Transverse colon (tissue), 4 donors: ENCODE measurements around the gene ISYNA1. TPM values are rescaled to one million over a fixed set of nuclear protein-coding genes. Genes with fewer than 3 reads are reported as not detected.

Source experiments
- DNase-seq: peaks from one replicate; pipeline ENCODE4 v3.0.0-alpha.2; 2019
- H3K27ac ChIP-seq, 4 donors: fragments of 200-600 bp; sonication (generic); 2 replicates each; pipeline ENCODE4 v1.5.1; 2016 to 2018; ENCODE audit warnings: inconsistent platforms in 4 of 4
- H3K27me3 ChIP-seq: fragments of 200-600 bp; sonication (generic); 2 replicates; pipeline ENCODE4 v1.5.1; 2017; ENCODE audit warnings: inconsistent platforms
- H3K36me3 ChIP-seq, 4 donors: fragments of 200-600 bp; sonication (generic); 2 replicates each; pipeline ENCODE4 v1.5.1; 2017 to 2019; ENCODE audit warnings: inconsistent platforms in 4 of 4
- H3K4me1 ChIP-seq, 4 donors: fragments of 200-600 bp; sonication (generic); 2 replicates each; pipeline ENCODE4 v1.5.1; 2017 to 2020; ENCODE audit warnings: inconsistent platforms in 4 of 4
- H3K4me3 ChIP-seq, 4 donors: fragments of 200-600 bp; sonication (generic); 1 replicate in 1 of 4; 2 replicates in 3 of 4; pipeline versions ENCODE4 v1.5.1 to v1.6.1; 2017 to 2019; ENCODE audit warnings: inconsistent platforms in 4 of 4
- H3K9me3 ChIP-seq, 2 donors: fragments of 200-600 bp; sonication (generic); 2 replicates each; pipeline ENCODE4 v1.5.1; 2017 to 2019; ENCODE audit warnings: inconsistent platforms in 2 of 2
- EP300 ChIP-seq: sonication (generic); formaldehyde crosslinking; IDR thresholded peaks from one replicate; pipeline ENCODE4 v1.6.1; 2017; ENCODE audit warnings: antibody characterized with exemption, low read depth
- POLR2A ChIP-seq: fragments of 450-650 bp; IDR thresholded peaks from one replicate; pipeline ENCODE4 v1.6.1; 2016; ENCODE audit warnings: antibody characterized with exemption, mild to moderate bottlenecking, moderate library complexity
- POLR2AphosphoS5 ChIP-seq, 3 donors: sonication (generic); formaldehyde crosslinking; IDR thresholded peaks; one replicate each; pipeline ENCODE4 v1.6.1; 2016; ENCODE audit warnings: antibody characterized with exemption in 3 of 3
- WGBS, 2 donors: methylation state at CpG; one replicate each; pipeline ENCODE4 v1.1.5; 2018; ENCODE audit warnings: low coverage in 1 of 2; 5-methylcytosine and 5-hydroxymethylcytosine counted together
- in situ Hi-C, 4 donors: fragments of 200-750 bp; cut with MboI; loops; one replicate each; pipeline versions ENCODE4 v1.15.0 to v1.15.1; 2017; ENCODE audit warnings: low sequenced_read_pairs in 3 of 4, low pct_ligation_motif_present in 1 of 4, low pct_unique_long_range_greater_than_20kb in 1 of 4
- intact Hi-C: fragments of 100-400 bp; cut with DNase I; formaldehyde crosslinking; loops from one replicate; pipeline ENCODE4 v1.15.1; 2023; ENCODE audit warnings: low total_unique reads
- total RNA-seq, 4 donors: library from RNA; depleted of rRNA; stranded (reverse); fragments of >200 nt; gene quantifications; one replicate each; pipeline ENCODE4 v1.1.0, GENCODE V29; 2016
- TF ChIP-seq, protein P1 (sequence below), 5 experiments: fragments of 200-600 bp in 3 of 5; fragments of 450-650 bp in 2 of 5; sonication (generic) in 3 of 5; IDR thresholded peaks; 1 replicate in 2 of 5; 2 replicates in 3 of 5; pipeline ENCODE4 v1.5.1; 2016 to 2017; ENCODE audit warnings: antibody characterized with exemption in 5 of 5, inconsistent platforms in 3 of 5, mild to moderate bottlenecking in 2 of 5, moderate library complexity in 1 of 5

The ISYNA1 gene
- total RNA-seq, 4 donors from 2014 or later = 3.0 to 15.1 (median 8.8) TPM

DNA sequence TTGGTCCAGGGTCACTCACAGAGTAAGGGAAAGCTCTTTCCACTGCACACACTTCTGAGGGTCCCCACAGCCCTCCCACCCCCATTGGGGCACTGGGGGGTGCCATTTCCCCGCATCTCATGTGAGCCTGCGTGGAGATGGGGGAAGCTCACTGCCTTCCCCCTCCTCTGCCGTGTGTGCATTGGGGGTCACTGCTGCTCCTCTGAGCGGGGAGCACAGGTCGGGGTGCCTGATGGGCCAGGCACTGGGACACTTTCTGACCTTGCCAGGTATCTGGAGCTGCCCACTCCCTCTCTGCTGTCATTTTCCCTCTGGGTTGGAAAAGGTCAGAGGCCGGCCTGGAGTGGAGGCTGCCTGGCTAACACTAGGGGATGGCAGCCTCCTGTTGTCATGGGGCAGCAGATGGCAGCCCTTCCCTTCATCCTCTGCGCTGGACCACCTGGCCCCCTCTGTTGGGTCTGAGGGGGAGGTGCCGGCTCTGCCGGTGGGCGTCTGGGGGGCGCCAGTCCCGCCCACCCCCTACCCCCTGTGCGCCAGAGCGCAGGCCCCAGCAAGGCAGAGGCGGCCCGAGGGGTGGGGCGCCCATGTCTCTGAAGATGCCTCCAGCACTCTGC is 9.7 kb downstream of the ISYNA1 start:
- H3K36me3 ChIP-seq = no peaks in the 10 kb centered on the region
- peak overlapping the region in 1 of 4 donors; percentile 42 for H3K4me3 ChIP-seq
- in situ Hi-C loops = no loop called here
- peak overlapping the region; percentile 76 to 82 (median 78) for H3K27ac ChIP-seq
- WGBS, 2 donors = 79% methylated on average over 16 of the region's 17 CpGs; no CpG with 5 or more reads in 1 of the 2 donors
- H3K27me3 ChIP-seq = no peaks in the 10 kb centered on the region
- H3K9me3 ChIP-seq = no peaks in the 10 kb centered on the region
- no peak for DNase-seq
- peaks cover 24 to 48% (median 38%) of the 10 kb centered on the region in 4 donors for H3K4me1 ChIP-seq
- intact Hi-C loops = no loop called here
- TF ChIP-seq, protein P1, sequence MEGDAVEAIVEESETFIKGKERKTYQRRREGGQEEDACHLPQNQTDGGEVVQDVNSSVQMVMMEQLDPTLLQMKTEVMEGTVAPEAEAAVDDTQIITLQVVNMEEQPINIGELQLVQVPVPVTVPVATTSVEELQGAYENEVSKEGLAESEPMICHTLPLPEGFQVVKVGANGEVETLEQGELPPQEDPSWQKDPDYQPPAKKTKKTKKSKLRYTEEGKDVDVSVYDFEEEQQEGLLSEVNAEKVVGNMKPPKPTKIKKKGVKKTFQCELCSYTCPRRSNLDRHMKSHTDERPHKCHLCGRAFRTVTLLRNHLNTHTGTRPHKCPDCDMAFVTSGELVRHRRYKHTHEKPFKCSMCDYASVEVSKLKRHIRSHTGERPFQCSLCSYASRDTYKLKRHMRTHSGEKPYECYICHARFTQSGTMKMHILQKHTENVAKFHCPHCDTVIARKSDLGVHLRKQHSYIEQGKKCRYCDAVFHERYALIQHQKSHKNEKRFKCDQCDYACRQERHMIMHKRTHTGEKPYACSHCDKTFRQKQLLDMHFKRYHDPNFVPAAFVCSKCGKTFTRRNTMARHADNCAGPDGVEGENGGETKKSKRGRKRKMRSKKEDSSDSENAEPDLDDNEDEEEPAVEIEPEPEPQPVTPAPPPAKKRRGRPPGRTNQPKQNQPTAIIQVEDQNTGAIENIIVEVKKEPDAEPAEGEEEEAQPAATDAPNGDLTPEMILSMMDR (IDR thresholded peaks at IDR 0.05) = no peak
- no peak for TF ChIP-seq POLR2A
- TF ChIP-seq POLR2AphosphoS5 (IDR thresholded peaks at IDR 0.05) = no peak
- TF ChIP-seq EP300 = no peak

DNA sequence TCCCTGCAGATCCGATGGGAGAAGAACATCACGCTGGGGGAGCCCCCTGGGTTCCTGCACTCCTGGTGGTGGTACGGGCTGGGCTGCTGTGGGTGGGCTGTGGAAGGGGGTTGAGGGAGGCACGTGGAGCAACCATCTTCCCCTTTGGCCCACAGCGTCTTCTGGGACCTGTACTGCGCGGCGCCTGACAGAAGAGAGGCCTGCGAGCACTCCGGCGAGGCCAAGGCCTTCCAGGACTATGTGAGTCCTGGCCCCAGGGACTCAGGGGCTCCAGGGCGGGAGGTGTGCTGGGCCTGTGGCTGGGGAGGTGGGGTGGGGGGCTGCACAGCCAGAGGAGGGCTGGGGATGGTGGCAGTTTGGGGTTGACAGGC is 10.2 kb downstream of the ISYNA1 start:
- no peak for TF ChIP-seq POLR2AphosphoS5 (IDR thresholded peaks at IDR 0.05)
- no peak for TF ChIP-seq POLR2A
- no peak for TF ChIP-seq EP300
- TF ChIP-seq, protein P1 (IDR thresholded peaks at IDR 0.05) = no peak
- Histone ChIP-seq H3K36me3 (no peaks in the 10 kb centered on the region), H3K27ac (peak overlapping the region in 1 of 4 donors; percentile 77), H3K4me1 (peaks cover 25 to 47% (median 34%) of the 10 kb centered on the region in 4 donors), H3K9me3 (no peaks in the 10 kb centered on the region), H3K27me3 (no peaks in the 10 kb centered on the region), H3K4me3 (no peak overlapping the region)
- DNase-seq = no peak
- whole genome bisulfite sequencing, 2 donors = 81% methylated on average over 5 of the region's 12 CpGs; no CpG with 5 or more reads in 1 of the 2 donors
- in situ Hi-C loops (no loop called here), intact Hi-C loops (no loop called here)

DNA sequence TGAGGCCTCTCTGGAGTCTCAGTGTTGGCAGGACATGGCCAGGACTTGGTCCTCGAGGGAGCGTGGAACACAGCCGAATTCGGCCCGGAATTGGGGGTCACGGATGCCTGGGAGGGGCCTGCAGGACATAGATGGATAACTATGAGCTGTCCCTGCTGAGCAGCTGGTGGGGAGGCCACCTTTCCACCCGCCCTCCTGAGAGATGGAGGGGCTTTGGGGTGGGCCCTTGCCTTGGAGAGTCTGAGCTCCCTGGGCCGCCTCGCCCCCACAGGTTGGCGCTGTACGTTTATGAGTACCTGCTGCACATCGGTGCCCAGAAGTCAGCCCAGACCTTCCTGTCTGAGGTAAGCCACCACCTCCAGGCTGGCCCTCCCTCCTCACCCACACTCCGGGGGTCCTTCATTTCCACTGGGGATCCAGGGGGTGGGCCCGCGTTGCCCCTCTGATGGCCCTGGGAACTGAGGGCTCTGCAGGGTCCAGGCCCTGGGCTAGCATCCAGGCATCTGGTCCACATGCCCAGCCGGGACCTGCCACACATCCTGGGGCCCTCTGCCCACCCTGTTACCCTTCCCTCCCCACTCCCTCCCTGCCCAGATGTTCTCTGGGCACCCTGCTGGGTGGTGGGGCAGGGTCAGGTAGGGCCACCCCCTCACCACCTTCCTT is 10.7 kb downstream of the ISYNA1 start:
- peaks cover 25 to 51% (median 34%) of the 10 kb centered on the region in 4 donors for H3K4me1 ChIP-seq
- no peaks in the 10 kb centered on the region for H3K27me3 ChIP-seq
- H3K9me3 ChIP-seq = no peaks in the 10 kb centered on the region
- H3K4me3 ChIP-seq = no peak overlapping the region
- no peak for DNase-seq
- in situ Hi-C loops = no loop called here
- 81% methylated on average over 16 of the region's 16 CpGs; no CpG with 5 or more reads in 1 of the 2 donors for WGBS, 2 donors
- no peak for TF ChIP-seq POLR2A
- TF ChIP-seq EP300 = no peak
- TF ChIP-seq, protein P1 (IDR thresholded peaks at IDR 0.05) = no peak
- TF ChIP-seq POLR2AphosphoS5 (IDR thresholded peaks at IDR 0.05) = no peak
- intact Hi-C loops = no loop called here
- H3K36me3 ChIP-seq = no peaks in the 10 kb centered on the region
- H3K27ac ChIP-seq = peak overlapping the region in 1 of 4 donors; percentile 82

DNA sequence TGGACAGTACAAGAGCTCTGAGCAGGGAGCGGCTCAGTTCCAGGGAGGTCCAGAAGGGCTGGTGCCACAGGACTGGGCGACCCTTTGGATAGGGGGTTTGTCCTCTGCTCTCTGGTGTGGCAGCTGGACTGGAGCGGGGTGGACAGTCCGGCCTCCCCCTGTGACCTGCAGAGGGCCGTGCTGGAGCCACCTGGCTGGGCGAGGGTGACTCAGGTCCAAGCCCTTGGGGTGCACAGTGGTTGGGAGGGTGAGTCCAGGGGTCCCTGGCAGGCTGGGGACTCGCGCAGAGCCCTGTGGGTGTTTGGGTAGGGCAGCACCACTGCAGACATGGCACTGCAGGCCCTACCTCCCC is 11.5 kb downstream of the ISYNA1 start:
- intact Hi-C loops = no loop called here
- DNase-seq = no peak
- H3K27me3 ChIP-seq = no peaks in the 10 kb centered on the region
- in situ Hi-C loops = no loop called here
- no peak for TF ChIP-seq EP300
- no peak for TF ChIP-seq POLR2A
- no peak for TF ChIP-seq POLR2AphosphoS5 (IDR thresholded peaks at IDR 0.05)
- no peaks in the 10 kb centered on the region for H3K9me3 ChIP-seq
- H3K36me3 ChIP-seq = no peaks in the 10 kb centered on the region
- 47% methylated on average over 3 of the region's 8 CpGs; no CpG with 5 or more reads in 1 of the 2 donors for WGBS, 2 donors
- peaks cover 25 to 54% (median 35%) of the 10 kb centered on the region in 4 donors for H3K4me1 ChIP-seq
- no peak overlapping the region for H3K4me3 ChIP-seq
- H3K27ac ChIP-seq = peak overlapping the region; percentile 59 to 82 (median 66)
